WTC11 (cell line): ENCODE results near the gene CLDN19. TPM values are rescaled to one million over a fixed set of nuclear protein-coding genes. Genes with fewer than 3 reads are reported as not detected.

Source experiments
- ATAC-seq: fragments of 200-7000 bp; cut with Tn5 transposase; 2 replicates; pipeline ENCODE4 v1.10.0; 2021; ENCODE audit warnings: mild to moderate bottlenecking, moderate library complexity
- CTCF ChIA-PET: fragments of 300-600 bp; sonication (Branson Sonifier 250); formaldehyde crosslinking; loops from one replicate; lab custom pipeline; 2021; ENCODE audit warnings: antibody characterized with exemption; lab: Charles Lee
- POLR2A ChIA-PET: fragments of 350-600 bp; sonication (Branson Sonifier 250); formaldehyde crosslinking; loops from one replicate; lab custom pipeline; 2021; ENCODE audit warnings: antibody characterized with exemption; lab: Charles Lee
- DNase-seq: peaks from one replicate; pipeline ENCODE4 v3.0.0; 2021; ENCODE audit warnings: low spot score
- H3K27ac Mint-ChIP-seq: 2 replicates; pipeline ENCODE4 v1.8.0; 2021; ENCODE audit warnings: mixed read lengths
- H3K27me3 Mint-ChIP-seq: 2 replicates; pipeline ENCODE4 v1.8.0; 2021; ENCODE audit warnings: low read depth, mild to moderate bottlenecking, moderate library complexity, mixed read lengths
- H3K36me3 Mint-ChIP-seq: 2 replicates; pipeline ENCODE4 v1.8.0; 2021; ENCODE audit warnings: mixed read lengths
- H3K4me1 Mint-ChIP-seq: 2 replicates; pipeline ENCODE4 v1.8.0; 2022; ENCODE audit warnings: mixed read lengths
- H3K4me3 Mint-ChIP-seq: 2 replicates; pipeline ENCODE4 v1.8.0; 2021; ENCODE audit warnings: mild to moderate bottlenecking, moderate library complexity, mixed read lengths
- H3K9me3 Mint-ChIP-seq: 2 replicates; pipeline ENCODE4 v1.8.0; 2021; ENCODE audit warnings: mixed read lengths
- CBFB ChIP-seq: sonication (generic); formaldehyde crosslinking; IDR thresholded peaks from 2 replicates; pipeline ENCODE4 v1.8.1; 2022; ENCODE audit warnings: mild to moderate bottlenecking, low read depth, missing genetic modification reagents
- ETV6 ChIP-seq: sonication (generic); formaldehyde crosslinking; IDR thresholded peaks from 2 replicates; pipeline ENCODE4 v1.8.1; 2022; ENCODE audit warnings: mild to moderate bottlenecking, missing genetic modification reagents
- GABPB1 ChIP-seq: sonication (generic); formaldehyde crosslinking; IDR thresholded peaks from 2 replicates; pipeline ENCODE4 v1.8.1; 2023; ENCODE audit warnings: mild to moderate bottlenecking, missing genetic modification reagents
- MXD4 ChIP-seq: fragments of 250-450 bp; sonication (Bioruptor Pico); IDR thresholded peaks from 2 replicates; pipeline ENCODE4 v1.8.0; 2021; ENCODE audit warnings: mild to moderate bottlenecking, moderate library complexity, borderline replicate concordance
- NFE2L1 ChIP-seq: sonication (generic); formaldehyde crosslinking; IDR thresholded peaks from 2 replicates; pipeline ENCODE4 v1.8.1; 2023; ENCODE audit warnings: missing genetic modification reagents
- NFYB ChIP-seq: sonication (generic); formaldehyde crosslinking; conservative IDR thresholded peaks from 2 replicates; pipeline ENCODE4 v1.8.0; 2022; ENCODE audit warnings: low read depth, missing genetic modification reagents
- NR1H2 ChIP-seq: sonication (generic); formaldehyde crosslinking; IDR thresholded peaks from 2 replicates; pipeline ENCODE4 v1.9.0; 2021; ENCODE audit warnings: mild to moderate bottlenecking, moderate library complexity, missing genetic modification reagents
- SP1 ChIP-seq: sonication (generic); formaldehyde crosslinking; conservative IDR thresholded peaks from 2 replicates; pipeline ENCODE4 v1.8.1; 2022; ENCODE audit warnings: missing genetic modification reagents
- ZNF416 ChIP-seq: fragments of 250-450 bp; sonication (Bioruptor Pico); IDR thresholded peaks from 2 replicates; pipeline ENCODE4 v1.9.0; 2021; ENCODE audit warnings: mild to moderate bottlenecking, inconsistent platforms
- ZNF671 ChIP-seq: fragments of 250-450 bp; sonication (Bioruptor Pico); IDR thresholded peaks from 2 replicates; pipeline ENCODE4 v1.8.0; 2021; ENCODE audit warnings: mild to moderate bottlenecking
- total RNA-seq: library from RNA; stranded (reverse); gene quantifications from 3 replicates; pipeline ENCODE4 v1.2.3, GENCODE V29; 2021
- TF ChIP-seq, protein P1 (sequence below): sonication (generic); formaldehyde crosslinking; IDR thresholded peaks from 2 replicates; pipeline ENCODE4 v1.8.1; 2023; ENCODE audit warnings: mild to moderate bottlenecking, missing genetic modification reagents, moderate library complexity
- TF ChIP-seq, protein P2 (sequence below): sonication (generic); formaldehyde crosslinking; IDR thresholded peaks from 2 replicates; pipeline ENCODE4 v1.8.0; 2022; ENCODE audit warnings: mild to moderate bottlenecking, missing genetic modification reagents
- TF ChIP-seq, protein P3 (sequence below): fragments of 200-600 bp; IDR thresholded peaks from 2 replicates; pipeline ENCODE4 v1.8.0; 2022; ENCODE audit warnings: antibody characterized with exemption
- TF ChIP-seq, protein P4 (sequence below): sonication (generic); formaldehyde crosslinking; IDR thresholded peaks from 2 replicates; pipeline ENCODE4 v1.8.0; 2022; ENCODE audit warnings: mild to moderate bottlenecking, missing genetic modification reagents
- TF ChIP-seq, protein P5 (sequence below): fragments of 250-450 bp; sonication (Bioruptor Pico); IDR thresholded peaks from 2 replicates; pipeline ENCODE4 v1.9.0; 2021; ENCODE audit warnings: mild to moderate bottlenecking
- TF ChIP-seq, protein P6 (sequence below): sonication (generic); formaldehyde crosslinking; IDR thresholded peaks from 2 replicates; pipeline ENCODE4 v1.8.0; 2022; ENCODE audit warnings: mild to moderate bottlenecking, missing genetic modification reagents
- TF ChIP-seq, protein P7 (sequence below): fragments of 250-450 bp; sonication (Bioruptor Pico); IDR thresholded peaks from 2 replicates; pipeline ENCODE4 v1.9.0; 2021; ENCODE audit warnings: mild to moderate bottlenecking, borderline replicate concordance
- TF ChIP-seq, protein P8 (sequence below): fragments of 250-450 bp; sonication (Bioruptor Pico); IDR thresholded peaks from 2 replicates; pipeline ENCODE4 v1.9.0; 2021; ENCODE audit warnings: mild to moderate bottlenecking

The CLDN19 gene
- total RNA-seq, 1 experiment from 2014 or later, result 8.1 TPM

DNA sequence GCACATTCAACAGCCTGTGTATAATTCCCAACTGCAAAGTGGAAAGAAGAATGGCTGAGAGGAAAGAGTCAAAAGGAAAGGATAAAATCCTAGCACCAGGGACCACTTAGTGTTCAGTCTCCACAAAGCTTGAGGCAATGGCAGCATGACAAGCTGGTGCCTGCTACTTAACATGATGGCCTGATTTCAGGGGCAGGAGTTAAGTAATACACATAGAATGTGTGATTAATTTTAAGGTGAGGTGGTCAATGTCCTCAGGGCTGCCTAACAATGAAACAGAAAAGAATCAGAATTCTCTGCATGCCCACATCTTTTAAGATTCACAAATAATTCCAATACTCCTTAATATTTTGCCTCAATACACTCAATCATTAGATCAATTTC is 17.8 kb upstream of the CLDN19 start (continued):
- no peak for TF ChIP-seq ZNF416 (CRISPR knock-in tag)
- TF ChIP-seq GABPB1 (CRISPR knock-in tag), result no peak
- TF ChIP-seq, protein P1, sequence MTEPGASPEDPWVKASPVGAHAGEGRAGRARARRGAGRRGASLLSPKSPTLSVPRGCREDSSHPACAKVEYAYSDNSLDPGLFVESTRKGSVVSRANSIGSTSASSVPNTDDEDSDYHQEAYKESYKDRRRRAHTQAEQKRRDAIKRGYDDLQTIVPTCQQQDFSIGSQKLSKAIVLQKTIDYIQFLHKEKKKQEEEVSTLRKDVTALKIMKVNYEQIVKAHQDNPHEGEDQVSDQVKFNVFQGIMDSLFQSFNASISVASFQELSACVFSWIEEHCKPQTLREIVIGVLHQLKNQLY (CRISPR knock-in tag), result no peak
- TF ChIP-seq, protein P2, sequence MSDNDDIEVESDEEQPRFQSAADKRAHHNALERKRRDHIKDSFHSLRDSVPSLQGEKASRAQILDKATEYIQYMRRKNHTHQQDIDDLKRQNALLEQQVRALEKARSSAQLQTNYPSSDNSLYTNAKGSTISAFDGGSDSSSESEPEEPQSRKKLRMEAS (CRISPR knock-in tag), result no peak

DNA sequence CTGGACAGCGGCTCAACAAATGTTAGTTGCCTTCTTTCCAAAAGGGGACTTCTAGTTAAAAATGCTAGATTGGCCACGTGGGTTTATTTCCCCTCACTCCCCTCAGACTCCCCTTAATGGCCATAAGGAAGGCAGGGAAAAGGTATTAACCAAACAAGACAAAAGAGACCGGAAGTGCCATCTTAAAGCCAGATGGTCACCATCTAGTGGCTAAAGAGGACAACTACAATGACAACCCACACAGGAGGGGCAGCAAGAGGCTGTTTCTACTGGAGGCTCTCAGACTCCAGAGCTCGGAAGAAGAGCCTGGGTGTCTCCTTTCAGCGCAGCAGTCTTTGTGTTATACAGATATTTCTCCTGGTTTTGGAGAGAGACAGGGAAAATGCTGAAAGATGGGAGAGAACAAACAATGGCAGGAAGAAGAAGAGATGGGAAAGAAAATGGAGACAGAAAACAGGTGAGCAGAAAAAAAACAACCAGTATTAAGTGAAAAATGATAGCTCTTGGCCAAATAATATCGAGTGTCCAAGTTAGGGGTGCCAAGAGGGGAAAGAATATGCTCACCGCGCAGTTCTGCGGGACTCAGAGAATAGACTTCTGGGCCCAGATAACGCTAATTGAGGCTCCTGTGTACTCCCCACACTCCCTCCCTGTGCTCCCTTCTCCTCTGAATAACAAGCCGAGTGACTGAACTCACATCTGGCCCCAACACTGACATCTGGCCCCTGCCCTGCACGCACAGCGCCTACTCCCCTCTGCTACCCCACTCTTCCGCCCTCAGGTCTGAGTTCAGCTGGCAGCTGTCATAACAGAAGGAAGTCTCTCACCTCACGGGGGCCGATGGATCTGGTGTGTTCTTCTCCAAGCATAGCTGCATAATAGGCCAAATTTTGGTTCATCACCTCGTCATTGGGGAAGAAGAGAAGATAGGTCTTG is 17.2 kb upstream of the CLDN19 start:
- ATAC-seq (peak; percentile 77), DNase-seq (no peak)
- Mint-ChIP-seq H3K9me3 (peaks cover 9% of the 10 kb centered on the region), H3K4me3 (no peak overlapping the region), H3K4me1 (peaks cover 2% of the 10 kb centered on the region), H3K36me3 (peaks cover 68% of the 10 kb centered on the region), H3K27ac (no peak overlapping the region), H3K27me3 (no peaks in the 10 kb centered on the region)
- ChIA-PET POLR2A (interaction anchor here (0.9 to 1.8 kb wide), 2 partner anchors 10 to 28 kb away, joined by 3 to 9 read pairs; partner anchors contain the start of genes C1orf50, P3H1 and TMEM269), CTCF (interaction anchor here (0.6 to 2.1 kb wide), 19 partner anchors 9 to 584 kb away, joined by 3 to 42 read pairs (median 4); partner anchors contain the start of genes C1orf50, CLDN19 and P3H1)
- TF ChIP-seq, protein P3, sequence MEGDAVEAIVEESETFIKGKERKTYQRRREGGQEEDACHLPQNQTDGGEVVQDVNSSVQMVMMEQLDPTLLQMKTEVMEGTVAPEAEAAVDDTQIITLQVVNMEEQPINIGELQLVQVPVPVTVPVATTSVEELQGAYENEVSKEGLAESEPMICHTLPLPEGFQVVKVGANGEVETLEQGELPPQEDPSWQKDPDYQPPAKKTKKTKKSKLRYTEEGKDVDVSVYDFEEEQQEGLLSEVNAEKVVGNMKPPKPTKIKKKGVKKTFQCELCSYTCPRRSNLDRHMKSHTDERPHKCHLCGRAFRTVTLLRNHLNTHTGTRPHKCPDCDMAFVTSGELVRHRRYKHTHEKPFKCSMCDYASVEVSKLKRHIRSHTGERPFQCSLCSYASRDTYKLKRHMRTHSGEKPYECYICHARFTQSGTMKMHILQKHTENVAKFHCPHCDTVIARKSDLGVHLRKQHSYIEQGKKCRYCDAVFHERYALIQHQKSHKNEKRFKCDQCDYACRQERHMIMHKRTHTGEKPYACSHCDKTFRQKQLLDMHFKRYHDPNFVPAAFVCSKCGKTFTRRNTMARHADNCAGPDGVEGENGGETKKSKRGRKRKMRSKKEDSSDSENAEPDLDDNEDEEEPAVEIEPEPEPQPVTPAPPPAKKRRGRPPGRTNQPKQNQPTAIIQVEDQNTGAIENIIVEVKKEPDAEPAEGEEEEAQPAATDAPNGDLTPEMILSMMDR, result peak; percentile 43
- TF ChIP-seq NR1H2 (CRISPR knock-in tag) (no peak), ETV6 (0 out of 2 replicates have a peak, but pooled peaks have one; percentile 43), ZNF671 (no peak)
- TF ChIP-seq, protein P4, sequence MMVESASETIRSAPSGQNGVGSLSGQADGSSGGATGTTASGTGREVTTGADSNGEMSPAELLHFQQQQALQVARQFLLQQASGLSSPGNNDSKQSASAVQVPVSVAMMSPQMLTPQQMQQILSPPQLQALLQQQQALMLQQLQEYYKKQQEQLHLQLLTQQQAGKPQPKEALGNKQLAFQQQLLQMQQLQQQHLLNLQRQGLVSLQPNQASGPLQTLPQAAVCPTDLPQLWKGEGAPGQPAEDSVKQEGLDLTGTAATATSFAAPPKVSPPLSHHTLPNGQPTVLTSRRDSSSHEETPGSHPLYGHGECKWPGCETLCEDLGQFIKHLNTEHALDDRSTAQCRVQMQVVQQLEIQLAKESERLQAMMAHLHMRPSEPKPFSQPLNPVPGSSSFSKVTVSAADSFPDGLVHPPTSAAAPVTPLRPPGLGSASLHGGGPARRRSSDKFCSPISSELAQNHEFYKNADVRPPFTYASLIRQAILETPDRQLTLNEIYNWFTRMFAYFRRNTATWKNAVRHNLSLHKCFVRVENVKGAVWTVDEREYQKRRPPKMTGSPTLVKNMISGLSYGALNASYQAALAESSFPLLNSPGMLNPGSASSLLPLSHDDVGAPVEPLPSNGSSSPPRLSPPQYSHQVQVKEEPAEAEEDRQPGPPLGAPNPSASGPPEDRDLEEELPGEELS (CRISPR knock-in tag), result no peak

DNA sequence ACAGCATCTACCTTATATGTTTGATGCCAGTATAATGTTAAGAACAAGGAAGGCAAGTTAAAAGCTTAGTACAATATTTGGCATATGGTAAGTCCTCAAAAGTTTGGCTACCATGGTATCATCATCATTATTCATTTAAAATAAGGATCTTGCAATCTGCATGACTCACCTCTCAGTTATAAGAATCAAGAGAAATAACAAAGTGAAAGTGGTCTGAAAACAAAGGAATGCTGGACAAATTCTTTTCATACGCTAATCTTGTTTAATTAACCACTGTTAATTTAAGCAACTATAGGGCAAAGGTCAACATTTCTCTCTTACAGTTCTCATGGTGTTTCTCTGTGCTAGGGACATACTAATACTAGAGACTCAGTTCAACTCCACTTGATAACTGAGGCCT is 13.0 kb upstream of the CLDN19 start:
- POLR2A ChIA-PET, result no interaction called here
- H3K27me3 Mint-ChIP-seq, result no peaks in the 10 kb centered on the region
- H3K4me3 Mint-ChIP-seq, result no peak overlapping the region
- peaks cover 77% of the 10 kb centered on the region for H3K36me3 Mint-ChIP-seq
- H3K27ac Mint-ChIP-seq, result no peak overlapping the region
- CTCF ChIA-PET, result interaction anchor here (1.2 kb wide), 1 partner anchor 12 kb away, joined by 4 read pairs; no protein-coding TSS in a partner anchor
- DNase-seq (no peak), ATAC-seq (no peak)
- H3K4me1 Mint-ChIP-seq, result peaks cover 2% of the 10 kb centered on the region
- peaks cover 23% of the 10 kb centered on the region for H3K9me3 Mint-ChIP-seq
- TF ChIP-seq, protein P5, sequence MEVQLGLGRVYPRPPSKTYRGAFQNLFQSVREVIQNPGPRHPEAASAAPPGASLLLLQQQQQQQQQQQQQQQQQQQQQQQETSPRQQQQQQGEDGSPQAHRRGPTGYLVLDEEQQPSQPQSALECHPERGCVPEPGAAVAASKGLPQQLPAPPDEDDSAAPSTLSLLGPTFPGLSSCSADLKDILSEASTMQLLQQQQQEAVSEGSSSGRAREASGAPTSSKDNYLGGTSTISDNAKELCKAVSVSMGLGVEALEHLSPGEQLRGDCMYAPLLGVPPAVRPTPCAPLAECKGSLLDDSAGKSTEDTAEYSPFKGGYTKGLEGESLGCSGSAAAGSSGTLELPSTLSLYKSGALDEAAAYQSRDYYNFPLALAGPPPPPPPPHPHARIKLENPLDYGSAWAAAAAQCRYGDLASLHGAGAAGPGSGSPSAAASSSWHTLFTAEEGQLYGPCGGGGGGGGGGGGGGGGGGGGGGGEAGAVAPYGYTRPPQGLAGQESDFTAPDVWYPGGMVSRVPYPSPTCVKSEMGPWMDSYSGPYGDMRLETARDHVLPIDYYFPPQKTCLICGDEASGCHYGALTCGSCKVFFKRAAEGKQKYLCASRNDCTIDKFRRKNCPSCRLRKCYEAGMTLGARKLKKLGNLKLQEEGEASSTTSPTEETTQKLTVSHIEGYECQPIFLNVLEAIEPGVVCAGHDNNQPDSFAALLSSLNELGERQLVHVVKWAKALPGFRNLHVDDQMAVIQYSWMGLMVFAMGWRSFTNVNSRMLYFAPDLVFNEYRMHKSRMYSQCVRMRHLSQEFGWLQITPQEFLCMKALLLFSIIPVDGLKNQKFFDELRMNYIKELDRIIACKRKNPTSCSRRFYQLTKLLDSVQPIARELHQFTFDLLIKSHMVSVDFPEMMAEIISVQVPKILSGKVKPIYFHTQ, result no peak
- TF ChIP-seq NFYB (no peak), NFE2L1 (CRISPR knock-in tag) (no peak), MXD4 (CRISPR knock-in tag) (no peak), SP1 (CRISPR knock-in tag) (no peak), CBFB (CRISPR knock-in tag) (no peak)
- TF ChIP-seq, protein P6, sequence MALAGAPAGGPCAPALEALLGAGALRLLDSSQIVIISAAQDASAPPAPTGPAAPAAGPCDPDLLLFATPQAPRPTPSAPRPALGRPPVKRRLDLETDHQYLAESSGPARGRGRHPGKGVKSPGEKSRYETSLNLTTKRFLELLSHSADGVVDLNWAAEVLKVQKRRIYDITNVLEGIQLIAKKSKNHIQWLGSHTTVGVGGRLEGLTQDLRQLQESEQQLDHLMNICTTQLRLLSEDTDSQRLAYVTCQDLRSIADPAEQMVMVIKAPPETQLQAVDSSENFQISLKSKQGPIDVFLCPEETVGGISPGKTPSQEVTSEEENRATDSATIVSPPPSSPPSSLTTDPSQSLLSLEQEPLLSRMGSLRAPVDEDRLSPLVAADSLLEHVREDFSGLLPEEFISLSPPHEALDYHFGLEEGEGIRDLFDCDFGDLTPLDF (CRISPR knock-in tag), result no peak
- TF ChIP-seq, protein P7, sequence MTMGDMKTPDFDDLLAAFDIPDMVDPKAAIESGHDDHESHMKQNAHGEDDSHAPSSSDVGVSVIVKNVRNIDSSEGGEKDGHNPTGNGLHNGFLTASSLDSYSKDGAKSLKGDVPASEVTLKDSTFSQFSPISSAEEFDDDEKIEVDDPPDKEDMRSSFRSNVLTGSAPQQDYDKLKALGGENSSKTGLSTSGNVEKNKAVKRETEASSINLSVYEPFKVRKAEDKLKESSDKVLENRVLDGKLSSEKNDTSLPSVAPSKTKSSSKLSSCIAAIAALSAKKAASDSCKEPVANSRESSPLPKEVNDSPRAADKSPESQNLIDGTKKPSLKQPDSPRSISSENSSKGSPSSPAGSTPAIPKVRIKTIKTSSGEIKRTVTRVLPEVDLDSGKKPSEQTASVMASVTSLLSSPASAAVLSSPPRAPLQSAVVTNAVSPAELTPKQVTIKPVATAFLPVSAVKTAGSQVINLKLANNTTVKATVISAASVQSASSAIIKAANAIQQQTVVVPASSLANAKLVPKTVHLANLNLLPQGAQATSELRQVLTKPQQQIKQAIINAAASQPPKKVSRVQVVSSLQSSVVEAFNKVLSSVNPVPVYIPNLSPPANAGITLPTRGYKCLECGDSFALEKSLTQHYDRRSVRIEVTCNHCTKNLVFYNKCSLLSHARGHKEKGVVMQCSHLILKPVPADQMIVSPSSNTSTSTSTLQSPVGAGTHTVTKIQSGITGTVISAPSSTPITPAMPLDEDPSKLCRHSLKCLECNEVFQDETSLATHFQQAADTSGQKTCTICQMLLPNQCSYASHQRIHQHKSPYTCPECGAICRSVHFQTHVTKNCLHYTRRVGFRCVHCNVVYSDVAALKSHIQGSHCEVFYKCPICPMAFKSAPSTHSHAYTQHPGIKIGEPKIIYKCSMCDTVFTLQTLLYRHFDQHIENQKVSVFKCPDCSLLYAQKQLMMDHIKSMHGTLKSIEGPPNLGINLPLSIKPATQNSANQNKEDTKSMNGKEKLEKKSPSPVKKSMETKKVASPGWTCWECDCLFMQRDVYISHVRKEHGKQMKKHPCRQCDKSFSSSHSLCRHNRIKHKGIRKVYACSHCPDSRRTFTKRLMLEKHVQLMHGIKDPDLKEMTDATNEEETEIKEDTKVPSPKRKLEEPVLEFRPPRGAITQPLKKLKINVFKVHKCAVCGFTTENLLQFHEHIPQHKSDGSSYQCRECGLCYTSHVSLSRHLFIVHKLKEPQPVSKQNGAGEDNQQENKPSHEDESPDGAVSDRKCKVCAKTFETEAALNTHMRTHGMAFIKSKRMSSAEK (CRISPR knock-in tag), result no peak
- TF ChIP-seq, protein P8, sequence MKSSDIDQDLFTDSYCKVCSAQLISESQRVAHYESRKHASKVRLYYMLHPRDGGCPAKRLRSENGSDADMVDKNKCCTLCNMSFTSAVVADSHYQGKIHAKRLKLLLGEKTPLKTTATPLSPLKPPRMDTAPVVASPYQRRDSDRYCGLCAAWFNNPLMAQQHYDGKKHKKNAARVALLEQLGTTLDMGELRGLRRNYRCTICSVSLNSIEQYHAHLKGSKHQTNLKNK (CRISPR knock-in tag), result no peak
